ENCODE measurements around the gene DTX1. TPM values are rescaled to one million over a fixed set of nuclear protein-coding genes. Genes with fewer than 3 reads are reported as not detected.

Gene DTX1
- total and polyA plus RNA-seq, 2 donors (not counting 1 experiment from before 2014, with no cell fraction given): 47.0 to 49.5 TPM

- H3K36me3 ChIP-seq (replicated peaks in 1 of 2; ENCODE audit: control extremely low read depth in 1 of 2, control insufficient read depth in 1 of 2, extremely low read depth in 1 of 2, insufficient read depth in 2 of 2, low read length in 1 of 2): peaks cover 1 to 16% of the 10 kb centered on the region in 2 experiments
- no peaks in the 10 kb centered on the region for H3K27me3 Mint-ChIP-seq
- no peak overlapping the region for H3K4me3 ChIP-seq (ENCODE audit: control extremely low read depth in 1 of 5, extremely low read depth in 1 of 5, insufficient read depth in 1 of 5, low read depth in 2 of 5, low read length in 4 of 5)
- H4K20me1 ChIP-seq (ENCODE audit: control insufficient read depth, insufficient read depth, low read length, poor library complexity, severe bottlenecking): no peaks in the 10 kb centered on the region
- 16% methylated on average over 11 of the region's 11 CpGs for WGBS (ENCODE audit: insufficient coverage)
- no peaks in the 10 kb centered on the region for H3K9me3 ChIP-seq (ENCODE audit: control extremely low read depth in 1 of 3, control insufficient read depth in 2 of 3, insufficient read depth in 1 of 3, low read length in 2 of 3)
- ATAC-seq (ENCODE audit: low read depth) (peak; percentile 29), DNase-seq (no peak)
- intact Hi-C loops (cut with micrococcal nuclease): no loop called here
- peak overlapping the region; percentile 21 to 60 for H3K27ac ChIP-seq (ENCODE audit: low read length in 2 of 2)
- H3K27me3 ChIP-seq (replicated peaks in 1 of 4; ENCODE audit: control extremely low read depth in 1 of 4, control insufficient read depth in 3 of 4, insufficient read depth in 4 of 4, low read length in 3 of 4): no peaks in the 10 kb centered on the region
- peak overlapping the region; percentile 38 for H3K4me2 ChIP-seq (replicated peaks; ENCODE audit: low read depth, low read length, poor library complexity, severe bottlenecking)
- peaks cover 78% of the 10 kb centered on the region for H3K79me2 ChIP-seq (ENCODE audit: control insufficient read depth, insufficient read depth, low read length)
- peaks cover 97 to 98% of the 10 kb centered on the region in 2 donors for H3K4me1 ChIP-seq (ENCODE audit: control insufficient read depth in 2 of 2, insufficient read depth in 2 of 2, low read length in 2 of 2)
- no peaks in the 10 kb centered on the region for H3K9me3 Mint-ChIP-seq (ENCODE audit: insufficient read depth)
- peaks cover 84% of the 10 kb centered on the region for H3K4me1 Mint-ChIP-seq
- CTCF ChIA-PET: interaction anchor here (0.7 to 2.7 kb wide), 6 partner anchors 9 to 90 kb away, joined by 3 to 13 read pairs (median 6); no protein-coding TSS in a partner anchor
- H3K9ac ChIP-seq (ENCODE audit: low read length): no peak overlapping the region
- H3K4me3 Mint-ChIP-seq: no peak overlapping the region
- POLR2A ChIA-PET: no interaction called here
- H2AFZ ChIP-seq (ENCODE audit: insufficient read depth, low read depth, low read length, poor library complexity, severe bottlenecking): no peak overlapping the region
- TF ChIP-seq CTCF (IDR thresholded peaks at IDR 0.05) (no peak), EZH2 (IDR thresholded peaks at IDR 0.05; ENCODE audit: borderline replicate concordance, insufficient read depth, low read depth, low read length, poor library complexity, severe bottlenecking) (no peak)
- peak overlapping the region; percentile 28 for H3K27ac Mint-ChIP-seq
These were observed 27.4 kb downstream of the DTX1 start for GRCh38 chr12:113083863-113084435.
